ENCODE data around the gene CARHSP1. TPM values are rescaled to one million over a fixed set of nuclear protein-coding genes. Genes with fewer than 3 reads are reported as not detected.

Gene CARHSP1
- total RNA-seq, 4 donors from 2014 or later: 47.3 to 75.6 (median 63.8) TPM

DNA sequence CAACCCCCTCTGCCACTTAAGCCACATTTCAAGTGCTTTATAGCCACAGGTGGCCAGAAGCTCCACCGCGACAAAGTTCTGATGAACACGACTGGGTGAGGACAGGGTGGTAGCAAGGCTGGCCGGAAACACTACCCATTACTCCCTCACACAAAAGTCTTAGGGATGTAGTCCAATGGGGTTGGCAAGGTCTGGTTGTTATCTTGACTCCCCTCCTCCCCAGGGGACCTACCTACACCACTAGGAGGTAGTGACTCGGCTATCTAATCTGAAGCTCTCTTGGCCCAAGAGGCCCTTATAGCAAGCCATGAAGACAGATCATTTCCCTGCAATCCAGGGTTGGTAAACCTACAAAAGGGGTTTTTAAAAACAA is 21.7 kb upstream of the CARHSP1 start:
- TF ChIP-seq, protein P1, sequence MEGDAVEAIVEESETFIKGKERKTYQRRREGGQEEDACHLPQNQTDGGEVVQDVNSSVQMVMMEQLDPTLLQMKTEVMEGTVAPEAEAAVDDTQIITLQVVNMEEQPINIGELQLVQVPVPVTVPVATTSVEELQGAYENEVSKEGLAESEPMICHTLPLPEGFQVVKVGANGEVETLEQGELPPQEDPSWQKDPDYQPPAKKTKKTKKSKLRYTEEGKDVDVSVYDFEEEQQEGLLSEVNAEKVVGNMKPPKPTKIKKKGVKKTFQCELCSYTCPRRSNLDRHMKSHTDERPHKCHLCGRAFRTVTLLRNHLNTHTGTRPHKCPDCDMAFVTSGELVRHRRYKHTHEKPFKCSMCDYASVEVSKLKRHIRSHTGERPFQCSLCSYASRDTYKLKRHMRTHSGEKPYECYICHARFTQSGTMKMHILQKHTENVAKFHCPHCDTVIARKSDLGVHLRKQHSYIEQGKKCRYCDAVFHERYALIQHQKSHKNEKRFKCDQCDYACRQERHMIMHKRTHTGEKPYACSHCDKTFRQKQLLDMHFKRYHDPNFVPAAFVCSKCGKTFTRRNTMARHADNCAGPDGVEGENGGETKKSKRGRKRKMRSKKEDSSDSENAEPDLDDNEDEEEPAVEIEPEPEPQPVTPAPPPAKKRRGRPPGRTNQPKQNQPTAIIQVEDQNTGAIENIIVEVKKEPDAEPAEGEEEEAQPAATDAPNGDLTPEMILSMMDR (IDR thresholded peaks at IDR 0.05; ENCODE audit: low read depth): no peak

DNA sequence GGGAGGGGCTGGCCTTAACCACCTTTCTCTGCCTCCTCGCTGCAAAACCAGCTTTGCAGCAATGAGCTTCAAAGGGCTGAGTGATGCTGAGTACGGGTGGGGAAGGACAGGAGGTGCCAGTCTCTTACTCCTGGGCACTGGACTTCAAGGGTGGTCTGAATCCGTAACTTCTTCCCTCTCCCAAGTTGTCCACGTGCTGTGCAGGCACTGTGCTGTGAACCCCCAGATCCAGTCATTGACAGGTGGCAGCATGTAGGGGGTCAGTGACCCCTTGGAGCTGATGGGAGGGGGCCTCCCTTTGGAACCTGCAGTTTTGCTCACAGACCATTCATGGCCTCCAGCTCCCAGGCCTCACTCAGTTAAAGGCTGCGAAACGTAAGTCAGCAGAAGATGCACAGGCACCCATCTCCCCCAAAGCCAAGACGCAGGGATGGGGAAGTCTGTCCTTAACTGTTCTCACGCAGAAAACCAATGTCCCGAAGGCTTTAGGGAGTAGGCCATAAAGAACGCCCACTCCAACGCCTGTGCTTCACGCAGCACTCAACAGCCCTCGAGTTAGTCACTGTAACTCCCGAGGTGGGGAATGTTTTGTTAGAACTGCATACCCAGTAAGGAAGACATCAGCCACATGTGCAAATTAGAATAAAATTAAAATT is 21.2 kb upstream of the CARHSP1 start:
- TF ChIP-seq, protein P1 (IDR thresholded peaks at IDR 0.05; ENCODE audit: low read depth): no peak

DNA sequence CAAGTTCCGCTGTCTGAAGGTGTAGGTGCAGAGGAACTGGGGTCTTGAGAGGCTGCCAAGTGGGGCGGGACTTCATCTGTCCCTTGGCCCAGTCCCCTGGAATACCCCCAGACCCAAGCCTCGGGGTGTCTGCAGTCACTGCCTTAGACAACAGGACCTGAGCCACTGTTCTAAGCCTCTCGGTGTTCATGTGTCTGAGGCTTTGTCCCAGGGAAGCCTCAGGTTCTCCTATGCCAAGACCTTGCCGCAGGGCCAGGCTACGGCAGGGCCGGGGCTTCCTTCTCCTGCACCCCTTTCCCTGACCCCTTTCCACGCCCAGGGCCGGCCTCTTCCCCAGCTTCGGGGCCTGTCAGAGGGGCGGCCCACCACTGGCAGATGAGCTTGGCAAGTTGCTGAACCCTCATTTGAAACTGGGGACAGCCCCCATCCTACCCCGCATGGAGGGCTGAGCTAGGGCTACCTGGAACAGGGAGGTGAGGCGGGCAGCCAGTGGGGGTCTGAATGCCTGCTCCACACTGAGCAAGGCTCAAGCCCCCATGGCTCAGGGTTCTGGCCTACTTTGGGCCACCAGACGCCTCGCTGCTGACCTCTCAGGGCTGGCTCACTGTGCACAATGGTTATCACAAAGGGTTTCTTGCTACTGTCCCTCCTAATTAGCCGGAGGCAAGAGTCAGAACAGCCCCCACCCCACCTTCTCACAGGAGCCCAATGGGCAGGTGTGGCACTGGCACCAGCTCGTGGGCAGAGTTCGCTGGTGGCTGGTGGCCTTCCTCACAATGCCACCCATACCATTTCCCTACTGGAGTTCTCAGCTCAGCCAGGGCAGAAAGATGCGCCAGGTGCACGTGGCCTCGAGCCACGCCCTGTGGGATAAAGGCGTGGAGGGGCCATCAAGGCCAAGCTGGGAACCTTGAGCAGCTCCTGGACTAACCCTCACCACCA is 20.4 kb upstream of the CARHSP1 start:
- TF ChIP-seq, protein P1 (IDR thresholded peaks at IDR 0.05; ENCODE audit: low read depth): no peak

DNA sequence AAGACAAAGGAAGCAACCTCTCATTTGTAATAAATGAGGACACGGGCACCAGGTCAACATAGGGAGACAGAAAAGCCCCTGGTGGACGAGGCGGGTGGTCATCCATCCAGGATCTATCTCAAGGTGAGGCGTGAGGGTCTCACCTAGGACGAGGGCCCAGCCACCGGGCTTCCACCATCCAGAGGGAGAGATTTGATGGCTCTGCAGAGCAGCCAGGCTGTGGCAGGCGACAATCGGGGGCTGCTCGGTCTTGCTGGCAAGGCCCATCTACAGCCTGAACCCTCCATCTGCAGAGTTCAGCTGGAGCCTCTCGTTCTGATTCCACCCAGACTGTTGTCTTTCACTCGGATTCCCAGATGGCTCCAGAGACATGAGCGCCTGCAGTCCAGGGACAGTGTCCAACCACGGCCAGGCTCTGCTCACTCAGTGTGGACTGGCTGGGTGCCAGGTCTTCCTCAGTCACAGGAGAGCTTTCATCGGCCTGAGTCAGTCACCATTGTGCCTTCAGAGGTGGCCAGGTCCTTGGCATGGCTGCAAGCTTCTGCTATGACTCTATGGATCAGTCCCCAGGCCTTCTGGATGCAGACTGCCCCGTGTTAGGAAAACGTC is 19.2 kb upstream of the CARHSP1 start:
- TF ChIP-seq, protein P1 (IDR thresholded peaks at IDR 0.05; ENCODE audit: low read depth): no peak

DNA sequence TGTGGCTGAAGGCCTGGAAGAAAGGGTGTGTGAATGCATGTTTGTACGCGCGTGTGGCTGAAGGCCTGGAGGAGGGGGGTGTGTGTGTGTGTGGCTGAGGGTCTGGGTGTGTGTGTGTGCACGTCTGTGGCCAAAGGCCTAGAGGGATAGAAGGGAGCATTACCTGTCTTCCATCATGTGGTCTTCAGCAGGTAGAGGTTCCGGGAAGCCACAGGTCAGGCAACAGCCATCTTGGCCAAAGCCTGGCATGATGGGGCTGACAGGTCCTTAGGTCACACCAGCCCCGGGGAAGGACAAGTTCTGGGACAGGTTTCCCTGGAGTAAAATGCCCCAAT is 18.6 kb upstream of the CARHSP1 start:
- TF ChIP-seq, protein P1 (IDR thresholded peaks at IDR 0.05; ENCODE audit: low read depth): no peak

DNA sequence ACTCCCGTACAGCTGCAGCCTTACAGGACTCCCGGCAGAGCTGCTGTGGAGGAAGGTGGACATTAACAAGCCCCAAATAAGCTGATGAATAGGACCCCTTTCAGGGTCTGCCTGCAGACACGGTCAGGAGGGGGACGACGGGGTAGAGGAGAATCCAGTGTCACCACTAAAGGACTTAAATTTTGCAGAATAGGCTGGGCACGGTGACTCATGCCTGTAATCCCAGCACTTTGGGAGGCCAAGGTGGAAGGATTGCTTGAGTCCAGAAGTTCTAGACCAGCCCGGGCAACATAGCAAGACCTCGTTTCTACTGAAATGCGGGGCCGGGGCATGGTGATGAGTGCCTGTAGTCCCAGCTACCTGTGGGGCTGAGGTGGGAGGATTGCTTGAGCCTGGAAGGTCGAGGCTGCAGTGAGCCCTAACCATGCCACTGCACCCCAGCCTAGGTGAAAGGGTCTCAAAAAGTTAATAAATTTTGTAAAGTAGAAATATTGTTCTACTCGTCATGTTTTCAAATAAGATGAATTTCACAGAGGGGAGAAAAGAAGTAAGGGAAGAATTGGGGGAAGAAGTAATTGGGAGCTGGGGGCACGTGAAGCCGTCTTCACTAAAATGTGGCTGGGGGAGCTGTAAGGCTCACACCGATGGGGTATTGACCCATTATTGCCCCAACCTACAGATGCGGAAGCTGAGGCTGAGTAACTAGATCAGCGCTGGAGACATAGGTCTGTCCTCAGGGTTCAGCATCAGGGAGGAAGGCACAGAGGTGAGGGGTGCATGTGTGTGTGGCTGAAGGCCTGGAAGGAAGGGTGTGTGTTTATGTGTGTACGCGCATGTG is 18.0 kb upstream of the CARHSP1 start:
- TF ChIP-seq, protein P1 (IDR thresholded peaks at IDR 0.05; ENCODE audit: low read depth): no peak
